WTC11 (cell line): ENCODE data around the gene CHD9NB.

ENCODE experiments used
- SP1 ChIP-seq: sonication (generic); formaldehyde crosslinking; conservative IDR thresholded peaks from 2 replicates; pipeline ENCODE4 v1.8.1; 2022; ENCODE audit warnings: missing genetic modification reagents
- ZNF263 ChIP-seq: sonication (generic); formaldehyde crosslinking; IDR thresholded peaks from 2 replicates; pipeline ENCODE4 v1.8.1; 2022; ENCODE audit warnings: low read depth, mild to moderate bottlenecking, moderate library complexity, missing genetic modification reagents

GRCh38 chr16:53068423-53068833, 15.7 kb upstream of the CHD9NB start:
- TF ChIP-seq SP1 (no peak), ZNF263 (CRISPR knock-in tag) (no peak)
